ENCODE data around the gene RPL27A. TPM values are rescaled to one million over a fixed set of nuclear protein-coding genes. Genes with fewer than 3 reads are reported as not detected.

Gene RPL27A
- total and polyA plus RNA-seq, 7 donors = 1,472 to 4,200 (median 2,262) TPM

DNA sequence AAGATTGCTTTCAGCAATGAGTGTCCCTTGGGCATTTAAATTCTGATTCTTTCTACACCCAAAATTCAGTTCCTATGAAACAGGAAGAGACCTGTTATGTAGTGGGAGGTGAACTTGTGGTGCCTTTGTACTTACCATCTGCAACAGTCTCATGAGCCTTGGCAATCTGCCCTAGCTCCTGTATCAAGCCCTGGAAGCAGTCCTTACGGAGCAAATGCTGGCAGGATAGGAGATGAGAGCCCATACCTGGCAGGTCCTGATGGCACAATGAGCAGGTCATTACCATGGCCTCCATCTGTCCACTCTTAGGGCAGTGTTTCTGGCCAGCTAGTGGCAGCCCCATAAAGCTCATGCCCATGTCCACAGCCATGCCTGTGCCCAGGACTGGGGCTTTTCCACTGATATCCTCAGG is 10.9 kb upstream of the RPL27A start:
- TF ChIP-seq EP300 (IDR thresholded peaks at IDR 0.05) (peak in 1 of 4 donors; percentile 16), POLR2AphosphoS5 (IDR thresholded peaks at IDR 0.05) (peak in 1 of 4 donors; percentile 0), POLR2A (IDR thresholded peaks at IDR 0.05) (no peak), CTCF (IDR thresholded peaks at IDR 0.05) (no peak)
- H3K27ac ChIP-seq = peak overlapping the region; percentile 76 to 89 (median 82)
- DNase-seq = peak; percentile 82
- WGBS, 2 donors = 0 to 65% methylated on average over 1 of the region's 1 CpG
- no peak overlapping the region for H3K4me3 ChIP-seq
- no peaks in the 10 kb centered on the region for H3K36me3 ChIP-seq
- H3K27me3 ChIP-seq = no peaks in the 10 kb centered on the region
- H3K9me3 ChIP-seq = no peaks in the 10 kb centered on the region
- peaks cover 0 to 21% (median 20%) of the 10 kb centered on the region in 4 donors for H3K4me1 ChIP-seq
- intact Hi-C loops (cut with DNase I) = loop anchor here (2.0 kb wide), 1 partner anchor 67 kb away; no protein-coding TSS in a partner anchor

DNA sequence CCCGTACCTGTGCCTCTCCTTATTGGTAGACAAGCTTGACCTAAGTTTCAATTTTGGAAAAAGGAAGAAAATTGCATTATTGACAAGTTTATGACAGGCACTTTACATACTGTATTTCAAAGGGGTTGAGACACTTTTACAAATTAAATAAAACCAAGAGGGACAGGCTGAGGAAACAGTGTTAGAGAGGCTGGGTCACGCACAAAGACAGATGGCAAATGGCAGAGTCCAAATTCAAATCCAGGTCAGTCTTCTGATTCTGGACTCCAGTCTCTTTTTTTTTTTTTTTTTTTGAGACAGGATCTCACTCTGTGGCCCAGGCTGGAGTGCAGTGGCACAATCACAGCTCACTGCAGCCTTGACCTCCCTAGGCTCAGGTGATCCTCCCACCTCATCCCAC is 10.2 kb upstream of the RPL27A start:
- DNase-seq = no peak
- TF ChIP-seq CTCF (IDR thresholded peaks at IDR 0.05) = no peak
- no peak for TF ChIP-seq EP300 (IDR thresholded peaks at IDR 0.05)
- TF ChIP-seq POLR2A (IDR thresholded peaks at IDR 0.05) = no peak
- no peak for TF ChIP-seq POLR2AphosphoS5 (IDR thresholded peaks at IDR 0.05)
- intact Hi-C loops (cut with DNase I) = loop anchor here (2.0 kb wide), 1 partner anchor 68 kb away; no protein-coding TSS in a partner anchor
- H3K4me1 ChIP-seq = peaks cover 0 to 21% (median 20%) of the 10 kb centered on the region in 4 donors
- H3K36me3 ChIP-seq = no peaks in the 10 kb centered on the region
- WGBS, 2 donors = 93 to 97% methylated on average over 2 of the region's 2 CpGs
- H3K4me3 ChIP-seq = no peak overlapping the region
- no peaks in the 10 kb centered on the region for H3K9me3 ChIP-seq
- peak overlapping the region; percentile 76 to 89 (median 82) for H3K27ac ChIP-seq
- no peaks in the 10 kb centered on the region for H3K27me3 ChIP-seq

- intact Hi-C loops (cut with DNase I) = no loop called here
- TF ChIP-seq CTCF (IDR thresholded peaks at IDR 0.05) = no peak
- no peak for TF ChIP-seq POLR2A (IDR thresholded peaks at IDR 0.05)
- TF ChIP-seq POLR2AphosphoS5 (IDR thresholded peaks at IDR 0.05) = no peak
- no peak for TF ChIP-seq EP300 (IDR thresholded peaks at IDR 0.05)
- DNase-seq = no peak
Observed at GRCh38 chr11:8674859-8675258, 7.7 kb upstream of the RPL27A start.

GRCh38 chr11:8676458-8676857 is 6.1 kb upstream of the RPL27A start:
- Histone ChIP-seq H3K27me3 (no peaks in the 10 kb centered on the region), H3K36me3 (peaks cover 0 to 9% (median 0%) of the 10 kb centered on the region in 4 donors), H3K4me3 (no peak overlapping the region), H3K9me3 (no peaks in the 10 kb centered on the region), H3K27ac (no peak overlapping the region), H3K4me1 (peaks cover 0 to 14% (median 13%) of the 10 kb centered on the region in 4 donors)
- WGBS, 2 donors = 88 to 91% methylated on average over 1 of the region's 1 CpG
- DNase-seq = no peak
- TF ChIP-seq CTCF (IDR thresholded peaks at IDR 0.05) = no peak
- no peak for TF ChIP-seq POLR2AphosphoS5 (IDR thresholded peaks at IDR 0.05)
- TF ChIP-seq EP300 (IDR thresholded peaks at IDR 0.05) = no peak
- TF ChIP-seq POLR2A (IDR thresholded peaks at IDR 0.05) = no peak
- intact Hi-C loops (cut with DNase I) = no loop called here

More at GRCh38 chr11:8674859-8675258, 7.7 kb upstream of the RPL27A start:
- Histone ChIP-seq H3K27me3 (no peaks in the 10 kb centered on the region), H3K9me3 (no peaks in the 10 kb centered on the region), H3K4me1 (peaks cover 0 to 21% (median 20%) of the 10 kb centered on the region in 4 donors), H3K4me3 (no peak overlapping the region), H3K27ac (no peak overlapping the region), H3K36me3 (peaks cover 0 to 9% (median 0%) of the 10 kb centered on the region in 4 donors)
- 93 to 96% methylated on average over 2 of the region's 2 CpGs for WGBS, 2 donors

- Histone ChIP-seq H3K4me1 (peaks cover 0 to 19% (median 12%) of the 10 kb centered on the region in 4 donors), H3K9me3 (no peaks in the 10 kb centered on the region), H3K27ac (no peak overlapping the region), H3K4me3 (no peak overlapping the region), H3K27me3 (no peaks in the 10 kb centered on the region), H3K36me3 (peaks cover 0 to 12% (median 3%) of the 10 kb centered on the region in 4 donors)
- DNase-seq = no peak
- 89 to 91% methylated on average over 1 of the region's 1 CpG for WGBS, 2 donors
- intact Hi-C loops (cut with DNase I) = no loop called here
- TF ChIP-seq CTCF (IDR thresholded peaks at IDR 0.05) = no peak
- no peak for TF ChIP-seq POLR2A (IDR thresholded peaks at IDR 0.05)
- TF ChIP-seq POLR2AphosphoS5 (IDR thresholded peaks at IDR 0.05) = no peak
- TF ChIP-seq EP300 (IDR thresholded peaks at IDR 0.05) = no peak
Observed at GRCh38 chr11:8679006-8679405, 3.6 kb upstream of the RPL27A start.
